ENCODE data around the gene MEGF9.
A peak's percentile ranks its signal among the peaks of the same experiment; 100 is the strongest.

The MEGF9 gene

DNA sequence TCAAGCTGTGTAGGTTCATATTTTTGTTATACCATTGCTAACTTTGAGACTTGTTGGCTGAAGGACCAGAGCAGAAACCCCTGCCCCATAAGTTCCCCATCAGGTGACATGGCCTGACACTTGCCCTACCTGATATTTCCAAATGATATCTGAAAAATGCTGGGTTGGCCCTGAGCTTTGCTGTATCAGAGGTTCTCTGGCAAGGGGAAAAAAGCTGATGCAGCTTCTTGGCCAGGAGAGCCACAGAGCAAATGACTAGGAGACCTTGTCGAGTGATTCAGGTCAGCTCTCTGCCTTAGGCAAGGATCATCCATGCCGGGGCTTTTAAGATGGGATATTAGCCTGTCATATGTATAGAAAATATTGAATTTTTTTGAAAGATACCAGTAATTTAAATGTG lies 2.9 kb upstream of the MEGF9 start:
- H3K79me2 ChIP-seq (ENCODE audit: low read length) = no peaks in the 10 kb centered on the region; the same call in 1 of the 2 replicates
- H3K4me2 ChIP-seq (ENCODE audit: low read length) = no peak overlapping the region
- no peak for TF ChIP-seq EZH2phosphoT487 (IDR thresholded peaks at IDR 0.05; ENCODE audit: low read depth)
- TF ChIP-seq, protein P1, sequence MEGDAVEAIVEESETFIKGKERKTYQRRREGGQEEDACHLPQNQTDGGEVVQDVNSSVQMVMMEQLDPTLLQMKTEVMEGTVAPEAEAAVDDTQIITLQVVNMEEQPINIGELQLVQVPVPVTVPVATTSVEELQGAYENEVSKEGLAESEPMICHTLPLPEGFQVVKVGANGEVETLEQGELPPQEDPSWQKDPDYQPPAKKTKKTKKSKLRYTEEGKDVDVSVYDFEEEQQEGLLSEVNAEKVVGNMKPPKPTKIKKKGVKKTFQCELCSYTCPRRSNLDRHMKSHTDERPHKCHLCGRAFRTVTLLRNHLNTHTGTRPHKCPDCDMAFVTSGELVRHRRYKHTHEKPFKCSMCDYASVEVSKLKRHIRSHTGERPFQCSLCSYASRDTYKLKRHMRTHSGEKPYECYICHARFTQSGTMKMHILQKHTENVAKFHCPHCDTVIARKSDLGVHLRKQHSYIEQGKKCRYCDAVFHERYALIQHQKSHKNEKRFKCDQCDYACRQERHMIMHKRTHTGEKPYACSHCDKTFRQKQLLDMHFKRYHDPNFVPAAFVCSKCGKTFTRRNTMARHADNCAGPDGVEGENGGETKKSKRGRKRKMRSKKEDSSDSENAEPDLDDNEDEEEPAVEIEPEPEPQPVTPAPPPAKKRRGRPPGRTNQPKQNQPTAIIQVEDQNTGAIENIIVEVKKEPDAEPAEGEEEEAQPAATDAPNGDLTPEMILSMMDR (IDR thresholded peaks at IDR 0.05; ENCODE audit: low read depth, low read length) = no peak
- H4K20me1 ChIP-seq (ENCODE audit: insufficient read depth, low read length) = no peaks in the 10 kb centered on the region
- H3K9ac ChIP-seq (ENCODE audit: low read length) = no peak overlapping the region
- no peaks in the 10 kb centered on the region for H3K27me3 ChIP-seq (ENCODE audit: low read depth, low read length)
- no peak overlapping the region for H2AFZ ChIP-seq (ENCODE audit: low read depth, low read length)
- H3K27ac ChIP-seq (ENCODE audit: low read length) = no peak overlapping the region
- H3K4me3 ChIP-seq (ENCODE audit: low read length) = no peak overlapping the region
- no peaks in the 10 kb centered on the region for H3K36me3 ChIP-seq (replicated peaks; ENCODE audit: low read depth, low read length)
- H3K4me1 ChIP-seq (ENCODE audit: low read length) = peaks cover 30% of the 10 kb centered on the region
- no peaks in the 10 kb centered on the region for H3K9me3 ChIP-seq (ENCODE audit: insufficient read depth, low read length)

DNA sequence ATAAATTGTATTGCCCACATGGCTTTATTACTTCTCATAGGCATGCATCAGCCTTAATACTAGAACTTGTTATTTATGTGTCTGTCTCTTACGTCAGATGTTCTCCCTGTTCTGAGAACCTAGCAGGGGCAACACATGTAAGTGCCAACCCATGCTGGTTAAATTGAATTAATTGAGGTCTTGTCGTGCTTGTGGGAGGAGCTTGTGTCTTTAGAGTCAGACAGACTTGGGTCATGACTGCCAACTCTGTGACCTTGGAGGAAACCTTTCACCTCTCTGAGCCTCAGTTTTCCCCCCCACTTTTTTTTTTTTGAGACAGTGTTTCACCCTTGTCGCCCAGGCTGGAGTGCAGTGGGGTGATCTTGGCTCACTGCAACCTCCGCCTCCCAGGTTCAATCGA lies 2.2 kb upstream of the MEGF9 start:
- Histone ChIP-seq H4K20me1 (ENCODE audit: insufficient read depth, low read length) (no peaks in the 10 kb centered on the region), H3K4me1 (ENCODE audit: low read length) (peaks cover 30% of the 10 kb centered on the region), H3K79me2 (ENCODE audit: low read length) (no peaks in the 10 kb centered on the region; the same call in 1 of the 2 replicates), H3K4me2 (ENCODE audit: low read length) (no peak overlapping the region), H3K4me3 (ENCODE audit: low read length) (no peak overlapping the region), H3K36me3 (replicated peaks; ENCODE audit: low read depth, low read length) (no peaks in the 10 kb centered on the region), H3K27me3 (ENCODE audit: low read depth, low read length) (no peaks in the 10 kb centered on the region), H3K27ac (ENCODE audit: low read length) (no peak overlapping the region), H3K9me3 (ENCODE audit: insufficient read depth, low read length) (no peaks in the 10 kb centered on the region), H2AFZ (ENCODE audit: low read depth, low read length) (no peak overlapping the region), H3K9ac (ENCODE audit: low read length) (no peak overlapping the region)
- TF ChIP-seq EZH2phosphoT487 (IDR thresholded peaks at IDR 0.05; ENCODE audit: low read depth) = no peak
- TF ChIP-seq, protein P1 (IDR thresholded peaks at IDR 0.05; ENCODE audit: low read depth, low read length) = no peak

DNA sequence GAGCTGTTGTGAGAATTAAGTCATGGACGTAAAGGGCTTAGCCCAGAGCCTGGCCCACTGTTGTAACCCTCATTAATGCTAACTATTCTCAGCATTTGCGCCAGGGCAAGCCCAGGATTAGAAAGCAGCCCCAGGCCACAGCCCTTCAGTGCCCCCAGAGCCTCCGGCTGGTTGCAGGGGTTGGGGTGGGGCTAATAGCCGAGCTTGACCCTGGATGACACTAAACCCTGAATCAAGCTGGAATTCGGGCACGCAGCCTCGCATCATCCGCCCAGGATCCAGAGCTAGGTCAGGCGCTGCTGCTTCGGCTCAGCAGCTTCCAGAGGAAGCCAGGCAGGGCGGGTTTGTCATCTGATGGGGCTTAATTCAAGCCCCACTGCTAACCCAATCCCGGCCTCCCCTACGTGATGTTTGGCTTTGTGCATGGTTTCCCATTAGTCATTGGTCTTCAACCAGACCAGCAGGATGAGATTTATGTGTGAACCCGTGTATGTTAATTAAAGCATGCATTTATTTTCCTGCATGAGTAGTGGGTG lies 1.2 kb upstream of the MEGF9 start:
- TF ChIP-seq, protein P1 (IDR thresholded peaks at IDR 0.05; ENCODE audit: low read depth, low read length) = no peak
- TF ChIP-seq EZH2phosphoT487 (IDR thresholded peaks at IDR 0.05; ENCODE audit: low read depth) = no peak
- Histone ChIP-seq H3K27me3 (ENCODE audit: low read depth, low read length) (no peaks in the 10 kb centered on the region), H3K4me2 (ENCODE audit: low read length) (peak overlapping the region; percentile 86), H4K20me1 (ENCODE audit: insufficient read depth, low read length) (no peaks in the 10 kb centered on the region), H3K9ac (ENCODE audit: low read length) (peak overlapping the region; percentile 86), H3K4me3 (ENCODE audit: low read length) (peak overlapping the region; percentile 89), H3K9me3 (ENCODE audit: insufficient read depth, low read length) (no peaks in the 10 kb centered on the region), H3K36me3 (replicated peaks; ENCODE audit: low read depth, low read length) (no peaks in the 10 kb centered on the region), H3K79me2 (ENCODE audit: low read length) (no peaks in the 10 kb centered on the region; the same call in 1 of the 2 replicates), H3K27ac (ENCODE audit: low read length) (no peak overlapping the region), H2AFZ (ENCODE audit: low read depth, low read length) (0 out of 2 replicates have a peak overlapping the region, but pooled peaks have one; percentile 58), H3K4me1 (ENCODE audit: low read length) (peaks cover 30% of the 10 kb centered on the region)

DNA sequence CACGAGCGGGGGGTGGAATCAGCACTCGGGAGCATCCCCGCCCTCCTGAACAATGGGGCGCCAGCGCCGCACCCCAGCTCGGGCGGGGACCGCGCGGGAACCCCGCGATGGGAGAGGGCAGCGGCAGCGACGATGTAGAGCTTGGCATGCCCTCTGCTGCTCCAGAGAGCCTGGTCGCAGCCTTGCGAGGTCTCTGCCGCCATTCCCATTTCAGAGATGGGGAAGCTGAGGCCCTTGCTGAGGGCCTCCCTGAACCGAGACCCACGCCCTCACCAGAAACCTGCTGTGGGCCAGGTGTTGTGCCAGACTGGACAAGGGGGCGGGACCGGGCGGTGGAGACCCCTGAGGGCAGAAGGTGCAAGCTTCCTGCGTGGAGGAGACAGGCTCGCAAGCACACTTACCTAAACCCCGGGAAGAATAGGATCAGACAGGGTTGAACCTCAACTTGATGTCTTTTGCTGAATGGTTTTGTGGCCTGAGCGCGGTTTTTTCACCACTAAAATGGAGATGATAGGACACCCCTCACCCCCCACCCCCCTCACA lies 647 bp upstream of the MEGF9 start:
- TF ChIP-seq, protein P1 (IDR thresholded peaks at IDR 0.05; ENCODE audit: low read depth, low read length) = no peak
- TF ChIP-seq EZH2phosphoT487 (IDR thresholded peaks at IDR 0.05; ENCODE audit: low read depth) = no peak
- H3K4me2 ChIP-seq (ENCODE audit: low read length) = peak overlapping the region; percentile 86
- H3K36me3 ChIP-seq (replicated peaks; ENCODE audit: low read depth, low read length) = no peaks in the 10 kb centered on the region
- peak overlapping the region; percentile 58 for H2AFZ ChIP-seq (ENCODE audit: low read depth, low read length)
- H3K4me3 ChIP-seq (ENCODE audit: low read length) = peak overlapping the region; percentile 89
- no peaks in the 10 kb centered on the region for H4K20me1 ChIP-seq (ENCODE audit: insufficient read depth, low read length)
- H3K9ac ChIP-seq (ENCODE audit: low read length) = peak overlapping the region; percentile 86
- peaks cover 30% of the 10 kb centered on the region for H3K4me1 ChIP-seq (ENCODE audit: low read length)
- no peaks in the 10 kb centered on the region for H3K27me3 ChIP-seq (ENCODE audit: low read depth, low read length)
- no peaks in the 10 kb centered on the region for H3K9me3 ChIP-seq (ENCODE audit: insufficient read depth, low read length)
- H3K27ac ChIP-seq (ENCODE audit: low read length) = peak overlapping the region; percentile 41
- H3K79me2 ChIP-seq (ENCODE audit: low read length) = no peaks in the 10 kb centered on the region; the same call in 1 of the 2 replicates
